GM23338 (cell line): ENCODE results near the gene NEU3. TPM values are rescaled to one million over a fixed set of nuclear protein-coding genes. Genes with fewer than 3 reads are reported as not detected.

Experiments
- ATAC-seq: fragments of 200-7000 bp; cut with Tn5 transposase; 3 replicates; pipeline ENCODE4 v1.9.1; 2020
- DNase-seq: peaks from one replicate; pipeline ENCODE4 v3.0.0-alpha.2; 2015; ENCODE audit warnings: low spot score
- H2AFZ ChIP-seq: fragments of 200-600 bp; sonication (generic); 2 replicates; pipeline ENCODE4 v1.8.0; 2016; ENCODE audit warnings: antibody characterized with exemption, mild to moderate bottlenecking, moderate library complexity
- H3F3A ChIP-seq: fragments of 200-600 bp; sonication (generic); replicated peaks from 2 replicates; pipeline ENCODE4 v1.8.0; 2017; ENCODE audit warnings: antibody characterized with exemption, mixed run types, low read depth
- H3K27ac ChIP-seq: fragments of 200-600 bp; sonication (generic); 2 replicates; pipeline ENCODE4 v1.6.1; 2016; ENCODE audit warnings: low read depth
- H3K27me3 ChIP-seq: fragments of 200-600 bp; sonication (generic); 2 replicates; pipeline ENCODE4 v1.8.0; 2016; ENCODE audit warnings: mild to moderate bottlenecking, mixed run types, moderate library complexity; ENCODE audit not compliant: insufficient read depth
- H3K36me3 ChIP-seq: fragments of 200-600 bp; sonication (generic); 2 replicates; pipeline ENCODE4 v1.8.0; 2016; ENCODE audit warnings: mild to moderate bottlenecking; ENCODE audit not compliant: insufficient read depth
- H3K4me1 ChIP-seq: fragments of 200-600 bp; sonication (generic); 2 replicates; pipeline ENCODE4 v1.8.0; 2016; ENCODE audit warnings: mild to moderate bottlenecking, moderate library complexity; ENCODE audit not compliant: insufficient read depth
- H3K4me2 ChIP-seq: fragments of 200-600 bp; sonication (generic); 2 replicates; pipeline ENCODE4 v1.7.1; 2017; ENCODE audit warnings: mixed run types
- H3K4me3 ChIP-seq: fragments of 200-600 bp; sonication (generic); 2 replicates; pipeline ENCODE4 v1.6.1; 2016; ENCODE audit warnings: mixed run types
- H3K79me2 ChIP-seq: fragments of 200-600 bp; sonication (generic); replicated peaks from 2 replicates; pipeline ENCODE4 v1.8.0; 2017; ENCODE audit warnings: mild to moderate bottlenecking; ENCODE audit not compliant: insufficient read depth
- H3K9me2 ChIP-seq: fragments of 200-600 bp; sonication (generic); 2 replicates; pipeline ENCODE4 v1.8.0; 2017; ENCODE audit not compliant: insufficient read depth
- H4K20me1 ChIP-seq: fragments of 200-600 bp; sonication (generic); replicated peaks from 2 replicates; pipeline ENCODE4 v1.8.0; 2017; ENCODE audit warnings: mild to moderate bottlenecking; ENCODE audit not compliant: insufficient read depth
- H3K27ac Mint-ChIP-seq: 2 replicates; pipeline ENCODE4 v1.8.0; 2020; ENCODE audit warnings: inconsistent platforms, mild to moderate bottlenecking, moderate library complexity, mixed read lengths
- H3K27me3 Mint-ChIP-seq: 3 replicates; pipeline ENCODE4 v1.8.0; 2022; ENCODE audit warnings: low read depth, mild to moderate bottlenecking, moderate library complexity, mixed read lengths, inconsistent platforms; ENCODE audit not compliant: insufficient read depth, poor library complexity
- H3K36me3 Mint-ChIP-seq: 3 replicates; pipeline ENCODE4 v1.8.0; 2021; ENCODE audit warnings: low read depth, mild to moderate bottlenecking, inconsistent platforms, moderate library complexity, mixed read lengths
- H3K4me1 Mint-ChIP-seq: 3 replicates; pipeline ENCODE4 v1.8.0; 2020; ENCODE audit warnings: mild to moderate bottlenecking, inconsistent platforms, mixed read lengths
- H3K4me3 Mint-ChIP-seq: 3 replicates; pipeline ENCODE4 v1.8.0; 2021; ENCODE audit warnings: moderate library complexity, mild to moderate bottlenecking, inconsistent platforms, mixed read lengths
- H3K9me3 Mint-ChIP-seq: 3 replicates; pipeline ENCODE4 v1.8.0; 2020; ENCODE audit warnings: moderate library complexity, mild to moderate bottlenecking, inconsistent platforms, mixed read lengths
- CREB1 ChIP-seq: fragments of 250-450 bp; sonication (Bioruptor Pico); IDR thresholded peaks from 2 replicates; pipeline ENCODE4 v1.5.0; 2020; ENCODE audit warnings: low read depth, mild to moderate bottlenecking, moderate library complexity
- ETS1 ChIP-seq: IDR thresholded peaks from 2 replicates; pipeline ENCODE4 v1.6.1; 2016; ENCODE audit warnings: antibody characterized with exemption
- EZH2 ChIP-seq: fragments of 200-600 bp; sonication (generic); IDR thresholded peaks from one replicate; pipeline ENCODE4 v1.8.0; 2017; ENCODE audit warnings: antibody characterized with exemption, mild to moderate bottlenecking, low read depth; ENCODE audit not compliant: unreplicated experiment
- EZH2phosphoT487 ChIP-seq: fragments of 200-600 bp; sonication (generic); IDR thresholded peaks from one replicate; pipeline ENCODE4 v1.8.1; 2018; ENCODE audit warnings: antibody characterized with exemption; ENCODE audit not compliant: unreplicated experiment
- JUNB ChIP-seq: IDR thresholded peaks from one replicate; pipeline ENCODE4 v1.6.1; 2016; ENCODE audit warnings: antibody characterized with exemption; ENCODE audit not compliant: unreplicated experiment
- NANOG ChIP-seq: IDR thresholded peaks from 2 replicates; pipeline ENCODE4 v1.6.1; 2016; ENCODE audit warnings: antibody characterized with exemption, borderline replicate concordance
- POLR2AphosphoS5 ChIP-seq: IDR thresholded peaks from 2 replicates; pipeline ENCODE4 v1.6.1; 2016; ENCODE audit warnings: antibody characterized with exemption, low read depth
- REST ChIP-seq: IDR thresholded peaks from one replicate; pipeline ENCODE4 v1.6.1; 2018; ENCODE audit warnings: antibody characterized with exemption; ENCODE audit not compliant: unreplicated experiment
- STAT1 ChIP-seq: IDR thresholded peaks from one replicate; pipeline ENCODE4 v1.6.1; 2016; ENCODE audit warnings: antibody characterized with exemption; ENCODE audit not compliant: unreplicated experiment
- ZNF114 ChIP-seq: fragments of 250-450 bp; sonication (Bioruptor Pico); IDR thresholded peaks from 2 replicates; pipeline ENCODE4 v1.5.0; 2020; ENCODE audit warnings: mild to moderate bottlenecking, moderate library complexity
- ZNF331 ChIP-seq: fragments of 250-450 bp; sonication (Bioruptor Pico); IDR thresholded peaks from 2 replicates; pipeline ENCODE4 v1.5.0; 2020; ENCODE audit warnings: low read depth, mild to moderate bottlenecking, moderate library complexity
- ZNF462 ChIP-seq: fragments of 250-450 bp; sonication (Bioruptor Pico); IDR thresholded peaks from 2 replicates; pipeline ENCODE4 v1.5.0; 2020; ENCODE audit warnings: mild to moderate bottlenecking, moderate library complexity
- polyA plus RNA-seq: library from polyadenylated mRNA; unstranded; fragments of >200 nt; fragmentation: Nextera tagmentation; extraction: Ambion mirVana; gene quantifications from 2 replicates; pipeline ENCODE4 v1.2.1, GENCODE V29; 2016
- total RNA-seq: library from RNA; depleted of rRNA; stranded (reverse); fragments of >200 nt; shearing (Covaris generic); gene quantifications from 2 replicates; pipeline ENCODE4 v1.2.3, GENCODE V29; 2014
- TF ChIP-seq, protein P1 (sequence below), 2 experiments: fragments of 200-600 bp in 1 of 2; sonication (generic) in 1 of 2; conservative IDR thresholded peaks; 2 replicates each; pipeline versions ENCODE4 v1.5.1 to v1.6.1; 2016 to 2017; ENCODE audit warnings: antibody characterized with exemption in 2 of 2, low read depth in 2 of 2, mild to moderate bottlenecking in 2 of 2, moderate library complexity in 1 of 2

The NEU3 gene
- total and polyA plus RNA-seq, 2 experiments from 2014 or later: 2.8 to 25.9 TPM

- H3K27me3 ChIP-seq: no peaks in the 10 kb centered on the region
- no peaks in the 10 kb centered on the region; the same call in 1 of the 2 replicates for H3K4me1 ChIP-seq
- H3F3A ChIP-seq: no peaks in the 10 kb centered on the region
- no peak overlapping the region for H3K4me2 ChIP-seq
- H3K4me3 ChIP-seq: no peak overlapping the region
- H2AFZ ChIP-seq: no peak overlapping the region
- ATAC-seq (no peak), DNase-seq (no peak)
- TF ChIP-seq ZNF114 (no peak), NANOG (no peak), EZH2phosphoT487 (no peak), ZNF331 (no peak), CREB1 (CRISPR knock-in tag) (no peak), ZNF462 (CRISPR knock-in tag) (no peak), REST (no peak), POLR2AphosphoS5 (no peak), ETS1 (no peak), EZH2 (no peak), JUNB (no peak), STAT1 (no peak)
- TF ChIP-seq, protein P1, sequence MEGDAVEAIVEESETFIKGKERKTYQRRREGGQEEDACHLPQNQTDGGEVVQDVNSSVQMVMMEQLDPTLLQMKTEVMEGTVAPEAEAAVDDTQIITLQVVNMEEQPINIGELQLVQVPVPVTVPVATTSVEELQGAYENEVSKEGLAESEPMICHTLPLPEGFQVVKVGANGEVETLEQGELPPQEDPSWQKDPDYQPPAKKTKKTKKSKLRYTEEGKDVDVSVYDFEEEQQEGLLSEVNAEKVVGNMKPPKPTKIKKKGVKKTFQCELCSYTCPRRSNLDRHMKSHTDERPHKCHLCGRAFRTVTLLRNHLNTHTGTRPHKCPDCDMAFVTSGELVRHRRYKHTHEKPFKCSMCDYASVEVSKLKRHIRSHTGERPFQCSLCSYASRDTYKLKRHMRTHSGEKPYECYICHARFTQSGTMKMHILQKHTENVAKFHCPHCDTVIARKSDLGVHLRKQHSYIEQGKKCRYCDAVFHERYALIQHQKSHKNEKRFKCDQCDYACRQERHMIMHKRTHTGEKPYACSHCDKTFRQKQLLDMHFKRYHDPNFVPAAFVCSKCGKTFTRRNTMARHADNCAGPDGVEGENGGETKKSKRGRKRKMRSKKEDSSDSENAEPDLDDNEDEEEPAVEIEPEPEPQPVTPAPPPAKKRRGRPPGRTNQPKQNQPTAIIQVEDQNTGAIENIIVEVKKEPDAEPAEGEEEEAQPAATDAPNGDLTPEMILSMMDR (conservative IDR thresholded peaks at IDR 0.05; ENCODE audit: low read depth in 2 of 2): no peak
- peaks cover 22% of the 10 kb centered on the region for H3K9me3 Mint-ChIP-seq
- no peak overlapping the region for H3K27ac Mint-ChIP-seq
- H3K36me3 Mint-ChIP-seq: peaks cover 6% of the 10 kb centered on the region; the same call in 2 of the 3 replicates
- peaks cover 4% of the 10 kb centered on the region for H3K27me3 Mint-ChIP-seq
- H3K4me1 Mint-ChIP-seq: peaks cover 3% of the 10 kb centered on the region; the same call in 1 of the 3 replicates
- no peaks in the 10 kb centered on the region for H3K79me2 ChIP-seq
- H3K9me2 ChIP-seq: no peaks in the 10 kb centered on the region
- H3K27ac ChIP-seq: no peak overlapping the region
- no peak overlapping the region for H3K4me3 Mint-ChIP-seq
- no peaks in the 10 kb centered on the region for H3K36me3 ChIP-seq
- no peaks in the 10 kb centered on the region for H4K20me1 ChIP-seq
These were observed 52.5 kb downstream of the NEU3 start for GRCh38 chr11:75041263-75041662.
